K562 (cell line): ENCODE measurements around the gene SUOX. TPM values are rescaled to one million over a fixed set of nuclear protein-coding genes. Genes with fewer than 3 reads are reported as not detected.
A peak's percentile ranks its signal among the peaks of the same experiment; 100 is the strongest.
"Not testable (repeated sequence)": the region's sequence is repeated elsewhere in the genome, so short reads cannot be mapped to it uniquely, and the experiment has no call there.

Source experiments
- ATAC-seq: fragments of 200-7000 bp; cut with Tn5 transposase; 3 replicates; pipeline ENCODE4 v1.9.1; 2020; ENCODE audit warnings: moderate library complexity
- BruUV-seq: library from RNA; stranded (reverse); fragments of 400-500 nt; replicated peaks from 2 replicates; lab custom pipeline; 2021; lab: Mats Ljungman, UMichigan
- CTCF ChIA-PET: fragments of 300-600 bp; formaldehyde crosslinking; extraction: SDS; loops from one replicate; lab custom pipeline; 2021; ENCODE audit warnings: low intra/inter-chr PET ratio; lab: Yijun Ruan, JAX
- POLR2A ChIA-PET: fragments of 300-600, 350-650 bp; sonication (Branson Sonifier 250); formaldehyde crosslinking; extraction: SDS; loops from one replicate; lab custom pipeline; 2021; ENCODE audit warnings: antibody characterized with exemption, inconsistent platforms; lab: Yijun Ruan, JAX
- DNase-seq, 4 experiments: peaks; one replicate each; pipeline versions ENCODE4 v3.0.0 to v3.0.0-alpha.2; 2011 to 2018; ENCODE audit warnings: low spot score in 3 of 4, mixed read lengths in 3 of 4; ENCODE audit errors: extremely low read depth in 1 of 4
- FAIRE-seq: peaks from 2 replicates; lab custom pipeline; 2011; peaks lifted over from hg19 to GRCh38; lab: Jason Lieb, UNC
- H2AFZ ChIP-seq: 2 replicates; pipeline ENCODE4 v1.6.0; 2011; ENCODE audit warnings: low read depth, low read length, control low read depth, inconsistent platforms
- H3K27ac ChIP-seq: fragments of 200-600 bp; 3 replicates; pipeline ENCODE4 v1.8.0; 2011; ENCODE audit warnings: low read depth, mild to moderate bottlenecking, control low read depth, inconsistent platforms, low read length, moderate library complexity, mixed read lengths; ENCODE audit errors: extremely low read depth
- H3K27me3 ChIP-seq, 2 experiments: fragments of 300-600 bp in 1 of 2; 2 replicates in 1 of 2; 3 replicates in 1 of 2; pipeline versions ENCODE4 v1.6.0 to v1.8.0; 2011; ENCODE audit warnings: inconsistent platforms in 2 of 2, low read length in 2 of 2, mild to moderate bottlenecking in 1 of 2, mixed read lengths in 1 of 2, moderate library complexity in 1 of 2; ENCODE audit not compliant: control insufficient read depth in 2 of 2, insufficient read depth in 2 of 2
- H3K36me3 ChIP-seq: fragments of 300-600 bp; 3 replicates; pipeline ENCODE4 v1.8.0; 2011; ENCODE audit warnings: mild to moderate bottlenecking, low read length, inconsistent platforms; ENCODE audit not compliant: control insufficient read depth, insufficient read depth
- H3K4me1 ChIP-seq, 2 experiments: fragments of 200-600 bp in 1 of 2; replicated peaks in 1 of 2; 2 replicates in 1 of 2; 3 replicates in 1 of 2; pipeline versions ENCODE4 v1.5.1 to v1.8.0; 2011; ENCODE audit warnings: inconsistent platforms in 2 of 2, low read length in 2 of 2, mild to moderate bottlenecking in 1 of 2, mixed read lengths in 1 of 2, moderate library complexity in 1 of 2; ENCODE audit not compliant: control insufficient read depth in 2 of 2, insufficient read depth in 2 of 2
- H3K4me2 ChIP-seq: 2 replicates; pipeline ENCODE4 v1.6.1; 2011; ENCODE audit warnings: low read length, control low read depth, inconsistent platforms, mixed read lengths; ENCODE audit not compliant: insufficient read depth
- H3K4me3 ChIP-seq: fragments of 200-600 bp; sonication (generic), shearing (Covaris generic); 2 replicates; pipeline ENCODE4 v1.5.1; 2016; ENCODE audit warnings: control low read depth, inconsistent platforms
- H3K79me2 ChIP-seq: fragments of 200-600 bp; 3 replicates; pipeline ENCODE4 v1.8.0; 2011; ENCODE audit warnings: low read length, inconsistent platforms; ENCODE audit not compliant: control insufficient read depth, insufficient read depth
- H3K9ac ChIP-seq, 2 experiments: 2 replicates each; pipeline versions ENCODE4 v1.6.0 to v1.6.1; 2011; ENCODE audit warnings: low read depth in 2 of 2, low read length in 2 of 2, control low read depth in 1 of 2, inconsistent platforms in 1 of 2, mild to moderate bottlenecking in 1 of 2, mixed read lengths in 1 of 2; ENCODE audit not compliant: insufficient read depth in 1 of 2
- H3K9me1 ChIP-seq: one replicate; pipeline ENCODE4 v1.6.0; 2011; ENCODE audit warnings: inconsistent platforms, mild to moderate bottlenecking, low read length, moderate library complexity; ENCODE audit not compliant: control insufficient read depth, insufficient read depth
- H3K9me3 ChIP-seq: replicated peaks from 2 replicates; pipeline ENCODE4 v1.5.1; 2011; ENCODE audit warnings: low read depth, low read length, inconsistent platforms; ENCODE audit not compliant: control insufficient read depth, insufficient read depth
- H4K20me1 ChIP-seq: replicated peaks from 2 replicates; pipeline ENCODE4 v1.6.1; 2011; ENCODE audit warnings: low read length, inconsistent platforms, mixed read lengths; ENCODE audit not compliant: control insufficient read depth, insufficient read depth
- BMI1 ChIP-seq: fragments of 150-350 bp; IDR thresholded peaks from 2 replicates; pipeline ENCODE4 v1.6.1; 2014; ENCODE audit warnings: low read length
- CEBPB ChIP-seq: fragments of 450-650 bp; IDR thresholded peaks from 2 replicates; pipeline ENCODE4 v1.6.1; 2016; ENCODE audit warnings: missing genetic modification characterization, missing compliant biosample characterization
- NCOA4 ChIP-seq: fragments of 450-650 bp; IDR thresholded peaks from 2 replicates; pipeline ENCODE4 v1.6.1; 2018; ENCODE audit warnings: mild to moderate bottlenecking; ENCODE audit not compliant: partially characterized antibody
- NELFE ChIP-seq: IDR thresholded peaks from 2 replicates; pipeline ENCODE4 v1.6.1; 2011; ENCODE audit warnings: mild to moderate bottlenecking; ENCODE audit not compliant: insufficient read depth, insufficient read length
- RBFOX2 ChIP-seq: fragments of 200-400 bp; formaldehyde crosslinking; IDR thresholded peaks from 2 replicates; pipeline ENCODE4 v1.6.1; 2017; ENCODE audit warnings: low read depth, mild to moderate bottlenecking, low read length, moderate library complexity
- SETDB1 ChIP-seq: IDR thresholded peaks from one replicate; pipeline ENCODE4 v1.6.1; 2012; ENCODE audit warnings: low read length, control low read depth, inconsistent platforms
- SMARCE1 ChIP-seq: fragments of 450-650 bp; IDR thresholded peaks from 2 replicates; pipeline ENCODE4 v1.7.1; 2016; ENCODE audit warnings: mild to moderate bottlenecking
- TCF3 ChIP-seq: sonication (generic); formaldehyde crosslinking; IDR thresholded peaks from 2 replicates; pipeline ENCODE4 v1.4.0; 2020; ENCODE audit warnings: mild to moderate bottlenecking, missing genetic modification reagents
- WGBS: fragments of 100-300 bp; shearing (Covaris generic); methylation state at CpG from one replicate; pipeline ENCODE4 v1.1.6; 2016; ENCODE audit warnings: low coverage, mixed read lengths; ENCODE audit not compliant: insufficient coverage; ENCODE audit errors: missing lambda C conversion rate; 5-methylcytosine and 5-hydroxymethylcytosine counted together
- in situ Hi-C: fragments of 300-500 bp; cut with MboI; formaldehyde crosslinking; loops from 4 replicates; pipeline ENCODE4 v1.15.0; 2018; ENCODE audit warnings: inconsistent platforms, mixed read lengths
- intact Hi-C: fragments of 100-400 bp; cut with micrococcal nuclease; formaldehyde crosslinking; loops from 2 replicates; pipeline ENCODE4 v1.14.2; 2022
- polyA plus RNA-seq, 8 experiments: library from polyadenylated mRNA; depleted of rRNA in 4 of 8; stranded (reverse) in 5 of 8; unstranded in 3 of 8; fragments of >200 nt; fragmentation: Nextera tagmentation in 2 of 8; fragmentation: Illumina TruSeq in 1 of 8; extraction: Ambion mirVana in 2 of 8; extraction: Trizol in 1 of 8; gene quantifications; 2 replicates each; pipeline versions ENCODE4 v1.2.1 to v1.2.3, GENCODE V29; 2011 to 2014; ENCODE audit warnings: inconsistent platforms in 1 of 8, missing spikeins in 1 of 8
- total RNA-seq, 7 experiments: library from RNA; depleted of rRNA in 6 of 7; stranded (reverse); fragments of >200 nt in 6 of 7; fragmentation: Illumina TruSeq in 2 of 7; extraction: Trizol in 2 of 7; gene quantifications; 2 replicates each; pipeline versions ENCODE4 v1.2.1 to v1.2.3, GENCODE V29; 2011 to 2021; ENCODE audit warnings: low replicate concordance in 1 of 7

The SUOX gene
- total and polyA plus RNA-seq, 9 of the 15 experiments (the other 6 are each of a cell fraction or from before 2014, with no cell fraction given), result 9.2 to 39.7 (median 25.4) TPM

DNA sequence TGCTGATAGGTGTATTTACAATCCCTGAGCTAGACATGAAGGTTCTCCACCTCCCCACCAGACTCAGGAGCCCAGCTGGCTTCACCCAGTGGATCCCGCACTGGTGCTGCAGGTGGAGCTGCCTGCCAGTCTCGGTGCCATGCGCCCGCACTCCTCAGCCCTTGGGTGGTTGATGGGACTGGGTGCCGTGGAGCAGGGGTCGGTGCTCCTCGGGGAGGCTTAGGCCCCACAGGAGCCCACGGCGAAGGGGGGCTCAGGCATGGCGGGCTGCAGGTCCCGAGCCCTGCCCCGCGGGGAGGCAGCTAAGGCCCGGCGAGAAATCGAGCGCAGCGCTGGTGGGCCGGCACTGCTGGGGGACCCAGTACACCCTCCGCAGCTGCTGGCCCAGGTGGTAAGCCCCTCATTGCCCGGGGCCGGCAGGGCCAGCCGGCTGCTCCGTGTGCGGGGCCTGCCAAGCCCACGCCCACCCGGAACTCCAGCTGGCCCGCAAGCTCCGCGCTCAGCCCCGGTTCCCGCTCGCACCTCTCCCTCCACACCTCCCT is 3.0 kb downstream of the SUOX start:
- intact Hi-C loops, DNase-seq, H3K27ac ChIP-seq, H3K9me1 ChIP-seq, H3K9ac ChIP-seq, CTCF ChIA-PET, ATAC-seq, H2AFZ ChIP-seq, H3K9me3 ChIP-seq, H4K20me1 ChIP-seq, H3K4me2 ChIP-seq, H3K27me3 ChIP-seq, H3K4me3 ChIP-seq, BruUV-seq, FAIRE-seq: not testable (repeated sequence)
- POLR2A ChIA-PET, result interaction anchor here (0.7 to 2.1 kb wide), 3 partner anchors 9 to 249 kb away, joined by 3 to 9 read pairs (median 5); no protein-coding TSS in a partner anchor
- 98% methylated on average over 16 of the region's 33 CpGs for WGBS
- Histone ChIP-seq H3K36me3 (peaks cover 36% of the 10 kb centered on the region), H3K4me1 (peaks cover 11 to 40% of the 10 kb centered on the region in 2 experiments; a peak in 4 of 5 replicates), H3K79me2 (peaks cover 19% of the 10 kb centered on the region)
- TF ChIP-seq RBFOX2, result 0 out of 2 replicates have a peak, but pooled peaks have one; percentile 16
- in situ Hi-C loops, result loop anchor here (5.0 kb wide), 1 partner anchor 32 kb away; no protein-coding TSS in a partner anchor

DNA sequence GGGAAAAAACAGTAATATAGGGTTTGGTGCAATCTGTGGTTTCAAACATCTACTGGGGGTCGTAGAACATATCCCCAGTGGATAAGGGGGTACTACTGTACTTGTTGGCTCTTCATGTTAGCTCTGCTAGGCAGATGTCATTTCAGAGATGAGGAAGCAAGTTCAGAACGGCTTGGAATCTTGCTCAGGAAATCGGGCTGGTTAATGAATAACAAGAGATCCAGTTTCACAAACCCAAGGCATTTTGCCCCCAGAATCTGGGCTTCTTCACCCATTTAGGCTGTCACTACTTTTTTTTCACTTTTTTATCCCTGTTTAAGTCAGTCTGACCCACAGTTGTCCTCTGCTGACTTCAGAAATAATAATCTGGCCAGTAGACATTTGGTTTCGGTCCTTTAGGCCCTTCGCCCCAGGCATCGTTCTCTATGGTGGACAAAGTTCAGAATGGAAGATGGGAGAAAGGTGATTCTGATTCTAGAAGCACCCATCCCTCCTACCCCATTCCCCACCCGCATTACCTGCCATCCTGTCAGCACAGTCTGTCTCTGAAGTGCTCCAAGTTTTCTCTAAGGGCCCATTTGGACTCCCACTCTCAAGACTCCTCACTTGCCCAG is 4.5 kb downstream of the SUOX start:
- no peak overlapping the region for H3K4me3 ChIP-seq
- BruUV-seq, result no TSS peak
- POLR2A ChIA-PET, result no interaction called here
- CTCF ChIA-PET, result no interaction called here
- TF ChIP-seq NCOA4 (no peak), SETDB1 (no peak), SMARCE1 (no peak), BMI1 (no peak), CEBPB (no peak), NELFE (no peak), TCF3 (CRISPR knock-in tag) (no peak)
- H3K27me3 ChIP-seq, result no peaks in the 10 kb centered on the region
- H3K4me2 ChIP-seq, result no peak overlapping the region
- FAIRE-seq, result no peak
- no peak overlapping the region for H3K27ac ChIP-seq
- peaks cover 19% of the 10 kb centered on the region for H3K79me2 ChIP-seq
- peak overlapping the region in 1 of 2 experiments; percentile 14; a peak in 1 of 4 replicates for H3K9ac ChIP-seq
- DNase-seq, result no peak
- no peaks in the 10 kb centered on the region for H3K9me3 ChIP-seq
- in situ Hi-C loops, result no loop called here
- peaks cover 13 to 44% of the 10 kb centered on the region in 2 experiments; a peak in 4 of 5 replicates for H3K4me1 ChIP-seq
- no peak for ATAC-seq
- H4K20me1 ChIP-seq, result no peaks in the 10 kb centered on the region
- peaks cover 37% of the 10 kb centered on the region for H3K36me3 ChIP-seq
- no peak overlapping the region for H2AFZ ChIP-seq
- 88% methylated on average over 7 of the region's 7 CpGs for WGBS
- H3K9me1 ChIP-seq, result no peaks in the 10 kb centered on the region
- intact Hi-C loops, result no loop called here
